Panc1 (cell line): Measurements from ENCODE around the gene AGBL2. TPM values are rescaled to one million over a fixed set of nuclear protein-coding genes. Genes with fewer than 3 reads are reported as not detected.
"Not testable (repeated sequence)": the region's sequence is repeated elsewhere in the genome, so short reads cannot be mapped to it uniquely, and the experiment has no call there.

ENCODE experiments used
- ATAC-seq: fragments of 200-7000 bp; cut with Tn5 transposase; 2 replicates; pipeline ENCODE4 v1.9.1; 2020; ENCODE audit warnings: mild to moderate bottlenecking, moderate library complexity
- BruUV-seq: library from RNA; stranded (reverse); fragments of 400-500 nt; replicated peaks from 2 replicates; lab custom pipeline; 2021; lab: Mats Ljungman, UMichigan
- CTCF ChIA-PET: fragments of 300-600 bp; sonication (Branson Sonifier 250); formaldehyde crosslinking; loops from one replicate; lab custom pipeline; 2022; ENCODE audit warnings: antibody characterized with exemption; lab: Charles Lee
- POLR2A ChIA-PET: fragments of 300-600 bp; sonication (Branson Sonifier 250); formaldehyde crosslinking; loops from one replicate; lab custom pipeline; 2022; ENCODE audit warnings: antibody characterized with exemption; lab: Charles Lee
- DNase-seq: peaks from one replicate; pipeline ENCODE4 v3.0.0-alpha.2; 2010; ENCODE audit warnings: low read depth, low spot score
- H3K27ac ChIP-seq: 2 replicates; pipeline ENCODE4 v1.5.1; 2011; ENCODE audit warnings: mild to moderate bottlenecking, low read length, inconsistent platforms
- H3K27me3 ChIP-seq: fragments of 200-500 bp; sonication (Bioruptor generic); 2 replicates; pipeline ENCODE4 v1.6.0; 2014; ENCODE audit warnings: low read length, inconsistent platforms; ENCODE audit not compliant: control insufficient read depth, insufficient read depth
- H3K36me3 ChIP-seq: fragments of 200-500 bp; sonication (Bioruptor generic); 2 replicates; pipeline ENCODE4 v1.5.1; 2014; ENCODE audit warnings: inconsistent platforms, mild to moderate bottlenecking, low read length, moderate library complexity; ENCODE audit not compliant: control insufficient read depth, insufficient read depth
- H3K4me1 ChIP-seq: 2 replicates; pipeline ENCODE4 v1.5.1; 2011; ENCODE audit warnings: inconsistent platforms, mild to moderate bottlenecking, low read length, moderate library complexity; ENCODE audit not compliant: control insufficient read depth, insufficient read depth
- H3K4me3 ChIP-seq, 2 experiments: 2 replicates each; pipeline ENCODE4 v1.5.1; 2011 to 2012; ENCODE audit warnings: low read depth in 2 of 2, low read length in 2 of 2, mild to moderate bottlenecking in 2 of 2, inconsistent platforms in 1 of 2, moderate library complexity in 1 of 2
- H3K9me3 ChIP-seq: fragments of 200-500 bp; sonication (Bioruptor generic); 2 replicates; pipeline ENCODE4 v1.5.1; 2014; ENCODE audit warnings: low read depth, mild to moderate bottlenecking, inconsistent platforms, low read length, moderate library complexity; ENCODE audit not compliant: control insufficient read depth, insufficient read depth
- CTCF ChIP-seq: fragments of 450-650 bp; IDR thresholded peaks from 2 replicates; pipeline ENCODE4 v1.5.1; 2017; ENCODE audit warnings: mild to moderate bottlenecking
- REST ChIP-seq, 2 experiments: IDR thresholded peaks; 2 replicates each; pipeline ENCODE4 v1.6.1; 2011 to 2012; ENCODE audit warnings: low read depth in 2 of 2, control low read depth in 1 of 2, low read length in 1 of 2, mild to moderate bottlenecking in 1 of 2, moderate library complexity in 1 of 2; ENCODE audit not compliant: insufficient read depth in 1 of 2
- in situ Hi-C: cut with HindIII; loops from 2 replicates; pipeline ENCODE4 v1.10.0; 2016; ENCODE audit warnings: low sequenced_read_pairs, low pct_unique_long_range_greater_than_20kb
- intact Hi-C: fragments of 100-400 bp; cut with micrococcal nuclease; formaldehyde crosslinking; loops from one replicate; pipeline ENCODE4 v1.10.0; 2022; ENCODE audit not compliant: unreplicated experiment
- total RNA-seq: library from RNA; stranded (reverse); gene quantifications from one replicate; pipeline ENCODE4 v1.2.1, GENCODE V29; 2021; ENCODE audit not compliant: unreplicated experiment

The AGBL2 gene
- total RNA-seq, 1 experiment from 2014 or later, result 6.8 TPM

GRCh38 chr11:47641600-47642098 lies 73.5 kb downstream of the AGBL2 start:
- H3K4me3 ChIP-seq, result peak overlapping the region; percentile 73 to 88
- peak overlapping the region; percentile 96 for H3K27ac ChIP-seq
- peaks cover 8% of the 10 kb centered on the region; the same call in 1 of the 2 replicates for H3K4me1 ChIP-seq
- no peaks in the 10 kb centered on the region for H3K9me3 ChIP-seq
- H3K36me3 ChIP-seq, result peaks cover 11% of the 10 kb centered on the region; the same call in 1 of the 2 replicates
- in situ Hi-C loops (no loop called here), intact Hi-C loops (loop anchor here (2.0 kb wide), 1 partner anchor 75 kb away; no protein-coding TSS in a partner anchor)
- BruUV-seq, result TSS peak; percentile 93
- no peak for ATAC-seq
- no peaks in the 10 kb centered on the region for H3K27me3 ChIP-seq
- TF ChIP-seq CTCF (no peak), REST (IDR thresholded peaks at IDR 0.05; ENCODE audit: insufficient read depth in 1 of 2, low read depth in 2 of 2, low read length in 1 of 2) (no peak)
- no peak for DNase-seq
- ChIA-PET POLR2A (interaction anchor here (0.5 to 0.7 kb wide), 2 partner anchors 33 to 130 kb away, joined by 3 read pairs; no protein-coding TSS in a partner anchor), CTCF (no interaction called here)

- BruUV-seq, H3K27me3 ChIP-seq, ATAC-seq, H3K4me3 ChIP-seq, H3K4me1 ChIP-seq, H3K27ac ChIP-seq, CTCF ChIA-PET, POLR2A ChIA-PET, in situ Hi-C loops, H3K9me3 ChIP-seq, intact Hi-C loops, DNase-seq: not testable (repeated sequence)
- peaks cover 12% of the 10 kb centered on the region for H3K36me3 ChIP-seq
Measured at GRCh38 chr11:47640506-47640905, 74.7 kb downstream of the AGBL2 start.

GRCh38 chr11:47636331-47636730 lies 78.8 kb downstream of the AGBL2 start:
- H3K9me3 ChIP-seq, H3K4me1 ChIP-seq, CTCF ChIA-PET, DNase-seq, ATAC-seq, POLR2A ChIA-PET, H3K27ac ChIP-seq, in situ Hi-C loops, intact Hi-C loops, H3K27me3 ChIP-seq, BruUV-seq, H3K4me3 ChIP-seq: not testable (repeated sequence)
- peaks cover 19% of the 10 kb centered on the region for H3K36me3 ChIP-seq
